Esophagus squamous epithelium (tissue), 5 donors: Measurements from ENCODE around the gene IMMP2L. TPM values are rescaled to one million over a fixed set of nuclear protein-coding genes. Genes with fewer than 3 reads are reported as not detected.
"Not testable (repeated sequence)": the region's sequence is repeated elsewhere in the genome, so short reads cannot be mapped to it uniquely, and the experiment has no call there.

Experiments
- DNase-seq: peaks from one replicate; lab custom pipeline; 2025; lab: John Stamatoyannopoulos, UW
- H3K27ac ChIP-seq, 4 donors: fragments of 200-600 bp; sonication (generic); one replicate each; pipeline ENCODE4 v1.5.1; 2016 to 2019; ENCODE audit warnings: mild to moderate bottlenecking in 1 of 4
- H3K27me3 ChIP-seq, 4 donors: fragments of 200-600 bp; sonication (generic); 1 replicate in 3 of 4; 2 replicates in 1 of 4; pipeline versions ENCODE4 v1.5.1 to v1.6.0; 2017 to 2021; ENCODE audit warnings: antibody characterized with exemption in 1 of 4
- H3K36me3 ChIP-seq, 3 donors: fragments of 200-600 bp; sonication (generic); one replicate each; pipeline ENCODE4 v1.5.1; 2016 to 2019
- H3K4me1 ChIP-seq, 3 donors: fragments of 200-600 bp; sonication (generic); one replicate each; pipeline ENCODE4 v1.5.1; 2017 to 2019
- H3K4me3 ChIP-seq, 4 donors: fragments of 200-600 bp; sonication (generic); 1 replicate in 3 of 4; 2 replicates in 1 of 4; pipeline ENCODE4 v1.5.1; 2016 to 2019; ENCODE audit warnings: mild to moderate bottlenecking in 2 of 4, moderate library complexity in 1 of 4
- H3K9me3 ChIP-seq, 3 donors: fragments of 200-600 bp; sonication (generic); one replicate each; pipeline ENCODE4 v1.5.1; 2016 to 2019
- CTCF ChIP-seq, 6 experiments: fragments of 450-650 bp in 4 of 6; fragments of 200-600 bp in 2 of 6; sonication (generic) in 2 of 6; IDR thresholded peaks; one replicate each; pipeline ENCODE4 v1.5.1; 2016 to 2019; ENCODE audit warnings: antibody characterized with exemption in 6 of 6, mild to moderate bottlenecking in 4 of 6, moderate library complexity in 4 of 6
- POLR2A ChIP-seq, 4 donors: fragments of 450-650 bp; IDR thresholded peaks; one replicate each; pipeline ENCODE4 v1.6.1; 2017; ENCODE audit warnings: antibody characterized with exemption in 4 of 4, mild to moderate bottlenecking in 4 of 4, moderate library complexity in 3 of 4
- WGBS, 2 donors: methylation state at CpG; one replicate each; pipeline ENCODE4 v1.1.5; 2018; 5-methylcytosine and 5-hydroxymethylcytosine counted together
- intact Hi-C: fragments of 100-400 bp; cut with DNase I; formaldehyde crosslinking; loops from one replicate; pipeline ENCODE4 v1.15.0; 2022
- total RNA-seq, 4 donors: library from RNA; depleted of rRNA; stranded (reverse); fragments of >200 nt; gene quantifications; one replicate each; pipeline ENCODE4 v1.1.0, GENCODE V29; 2016
- donor health status: DM: yes; HTN: yes; CAD: no.

Gene IMMP2L
- total RNA-seq, 4 donors from 2014 or later, result 1.6 to 21.7 (median 5.4) TPM

DNA sequence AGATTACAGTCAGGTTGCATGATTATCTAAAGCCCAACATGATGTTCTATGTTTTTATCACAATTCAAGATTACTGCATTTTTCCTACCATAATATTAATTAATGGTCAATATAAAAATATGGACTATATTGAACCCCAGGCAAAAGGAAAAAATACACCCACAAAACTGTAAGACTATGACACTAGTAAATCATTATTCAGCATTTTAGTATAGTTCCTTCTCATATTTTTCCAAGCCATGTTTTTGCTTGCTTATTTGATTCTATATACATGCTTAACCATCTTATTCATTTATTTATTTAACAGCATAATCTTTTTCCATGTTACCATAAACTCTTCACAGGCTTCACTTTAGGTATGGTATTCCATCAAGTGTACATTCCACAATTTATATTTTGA is 101.6 kb downstream of the IMMP2L start:
- Histone ChIP-seq H3K27me3 (no peaks in the 10 kb centered on the region), H3K9me3 (no peaks in the 10 kb centered on the region), H3K4me1 (no peaks in the 10 kb centered on the region), H3K4me3 (no peak overlapping the region), H3K27ac (no peak overlapping the region), H3K36me3 (no peaks in the 10 kb centered on the region)
- DNase-seq, result no peak
- TF ChIP-seq POLR2A (IDR thresholded peaks at IDR 0.05) (no peak), CTCF (IDR thresholded peaks at IDR 0.05) (no peak)
- intact Hi-C loops, result no loop called here

GRCh38 chr7:111459757-111460280 is 102.5 kb downstream of the IMMP2L start:
- no peak overlapping the region for H3K4me3 ChIP-seq
- intact Hi-C loops, result no loop called here
- DNase-seq, result no peak

DNA sequence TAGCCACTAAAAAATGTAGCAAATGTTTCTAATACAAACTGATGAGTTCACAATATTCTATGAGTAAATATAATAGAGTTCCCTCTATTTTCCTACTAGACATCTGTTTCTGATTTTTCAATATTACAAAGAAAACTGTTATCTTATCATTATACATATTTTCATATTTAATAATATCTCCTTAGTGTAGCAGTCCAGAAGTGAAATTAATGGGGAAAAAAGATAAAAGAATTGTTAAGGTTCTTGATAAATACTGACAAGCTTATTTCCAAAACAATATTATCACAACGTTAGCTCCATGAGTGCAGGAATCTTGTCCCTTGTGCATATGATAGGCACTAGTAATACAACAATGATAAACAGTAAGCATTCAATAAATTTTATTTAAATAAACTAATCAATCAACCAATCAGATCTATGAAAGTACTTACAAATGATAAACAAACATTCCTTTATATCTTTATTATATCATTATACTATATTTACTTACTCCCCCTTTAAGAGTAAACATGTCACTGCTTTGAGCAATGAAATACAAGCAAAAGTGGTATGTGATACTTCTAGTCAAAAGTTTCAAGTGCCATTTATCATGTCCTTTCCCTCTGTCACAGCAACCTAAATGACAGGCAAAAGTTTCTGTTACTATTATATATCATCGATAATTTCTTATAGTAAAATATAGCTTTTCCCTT is 103.1 kb downstream of the IMMP2L start:
- Histone ChIP-seq H3K27me3 (no peaks in the 10 kb centered on the region), H3K27ac (no peak overlapping the region), H3K36me3 (no peaks in the 10 kb centered on the region), H3K4me3 (no peak overlapping the region), H3K9me3 (no peaks in the 10 kb centered on the region), H3K4me1 (no peaks in the 10 kb centered on the region)
- TF ChIP-seq CTCF (IDR thresholded peaks at IDR 0.05) (no peak), POLR2A (IDR thresholded peaks at IDR 0.05) (no peak)
- 76 to 89% methylated on average over 2 of the region's 2 CpGs for WGBS, 2 donors
- no peak for DNase-seq
- intact Hi-C loops, result no loop called here

More at GRCh38 chr7:111459757-111460280, 102.5 kb downstream of the IMMP2L start:
- H3K9me3 ChIP-seq, result no peaks in the 10 kb centered on the region
- TF ChIP-seq CTCF (IDR thresholded peaks at IDR 0.05) (no peak), POLR2A (IDR thresholded peaks at IDR 0.05) (no peak)
- H3K36me3 ChIP-seq, result no peaks in the 10 kb centered on the region
- no peaks in the 10 kb centered on the region for H3K4me1 ChIP-seq
- no peaks in the 10 kb centered on the region for H3K27me3 ChIP-seq
- no peak overlapping the region for H3K27ac ChIP-seq
- 86 to 94% methylated on average over 2 of the region's 2 CpGs for WGBS, 2 donors

- intact Hi-C loops, H3K27me3 ChIP-seq, H3K4me3 ChIP-seq, H3K27ac ChIP-seq, H3K4me1 ChIP-seq, H3K36me3 ChIP-seq, DNase-seq, H3K9me3 ChIP-seq: not testable (repeated sequence)
- 95 to 100% methylated on average over 1 of the region's 2 CpGs for WGBS, 2 donors
Observed at GRCh38 chr7:111450705-111451104, 111.6 kb downstream of the IMMP2L start.

DNA sequence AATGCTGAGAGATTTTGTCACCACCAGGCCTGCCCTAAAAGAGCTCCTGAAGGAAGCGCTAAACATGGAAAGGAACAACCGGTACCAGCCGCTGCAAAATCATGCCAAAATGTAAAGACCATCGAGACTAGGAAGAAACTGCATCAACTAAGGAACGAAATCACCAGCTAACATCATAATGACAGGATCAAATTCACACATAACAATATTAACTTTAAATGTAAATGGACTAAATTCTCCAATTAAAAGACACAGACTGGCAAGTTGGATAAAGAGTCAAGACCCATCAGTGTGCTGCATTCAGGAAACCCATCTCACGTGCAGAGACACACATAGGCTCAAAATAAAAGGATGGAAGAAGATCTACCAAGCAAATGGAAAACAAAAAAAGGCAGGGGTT is 114.8 kb downstream of the IMMP2L start:
- H3K27me3 ChIP-seq, DNase-seq, H3K27ac ChIP-seq, intact Hi-C loops, H3K4me3 ChIP-seq, H3K4me1 ChIP-seq, H3K36me3 ChIP-seq, H3K9me3 ChIP-seq: not testable (repeated sequence)
- WGBS, 2 donors, result 83 to 100% methylated on average over 1 of the region's 6 CpGs

DNA sequence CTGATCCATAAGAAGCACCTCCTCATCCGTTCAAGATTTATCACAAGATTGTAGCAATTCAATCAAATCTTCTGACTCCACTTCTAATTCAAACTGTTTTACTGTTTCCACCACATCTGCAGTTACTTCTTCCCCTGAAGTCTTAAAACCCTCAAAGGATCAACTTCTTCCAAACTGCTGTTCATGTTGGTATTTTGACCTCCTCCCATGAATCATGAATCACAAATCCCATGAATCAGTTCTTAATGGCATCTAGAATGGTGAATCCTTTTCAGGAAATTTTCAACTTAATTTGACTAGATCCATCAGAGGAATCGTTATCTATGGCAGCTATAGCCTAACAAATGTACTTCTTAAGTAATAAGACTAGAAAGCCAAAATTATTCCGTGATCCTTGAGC is 122.3 kb downstream of the IMMP2L start:
- intact Hi-C loops, result no loop called here
- 90 to 93% methylated on average over 3 of the region's 3 CpGs for WGBS, 2 donors
- DNase-seq, result no peak
- TF ChIP-seq POLR2A (IDR thresholded peaks at IDR 0.05) (no peak), CTCF (IDR thresholded peaks at IDR 0.05) (no peak)
- Histone ChIP-seq H3K36me3 (no peaks in the 10 kb centered on the region), H3K4me3 (no peak overlapping the region), H3K4me1 (no peaks in the 10 kb centered on the region), H3K27me3 (no peaks in the 10 kb centered on the region), H3K27ac (no peak overlapping the region), H3K9me3 (no peaks in the 10 kb centered on the region)
